HepG2 (cell line): ENCODE data around the gene DPH1. TPM values are rescaled to one million over a fixed set of nuclear protein-coding genes. Genes with fewer than 3 reads are reported as not detected.

Experiments used
- ATF3 ChIP-seq: sonication (generic); formaldehyde crosslinking; IDR thresholded peaks from 2 replicates; pipeline ENCODE4 v1.4.0; 2020; ENCODE audit warnings: missing genetic modification reagents
- ATF6 ChIP-seq: sonication (generic); formaldehyde crosslinking; conservative IDR thresholded peaks from 2 replicates; pipeline ENCODE4 v1.4.0; 2020; ENCODE audit warnings: missing genetic modification reagents
- ESRRA ChIP-seq: sonication (generic); formaldehyde crosslinking; IDR thresholded peaks from 2 replicates; pipeline ENCODE4 v1.5.1; 2020; ENCODE audit warnings: mild to moderate bottlenecking, low read depth, missing genetic modification reagents
- GATAD1 ChIP-seq: IDR thresholded peaks from 2 replicates; pipeline ENCODE4 v1.6.1; 2016; ENCODE audit warnings: missing genetic modification reagents, missing compliant biosample characterization
- GRHL1 ChIP-seq: sonication (generic); formaldehyde crosslinking; conservative IDR thresholded peaks from 2 replicates; pipeline ENCODE4 v1.8.0; 2022; ENCODE audit warnings: missing genetic modification reagents
- GTF2F1 ChIP-seq: fragments of 150-350 bp; IDR thresholded peaks from 2 replicates; pipeline ENCODE4 v1.6.1; 2014; ENCODE audit warnings: low read length
- KAT7 ChIP-seq: IDR thresholded peaks from 2 replicates; pipeline ENCODE4 v1.6.1; 2018; ENCODE audit warnings: borderline replicate concordance, missing compliant biosample characterization
- LRRFIP1 ChIP-seq: sonication (generic); formaldehyde crosslinking; conservative IDR thresholded peaks from 2 replicates; pipeline ENCODE4 v1.4.0; 2020; ENCODE audit warnings: missing genetic modification reagents
- MIXL1 ChIP-seq: IDR thresholded peaks from 2 replicates; pipeline ENCODE4 v1.6.1; 2016
- MYNN ChIP-seq: sonication (generic); formaldehyde crosslinking; IDR thresholded peaks from 2 replicates; pipeline ENCODE4 v1.4.0; 2020; ENCODE audit warnings: mild to moderate bottlenecking, low read depth, missing genetic modification reagents
- NCOA2 ChIP-seq: sonication (generic); formaldehyde crosslinking; IDR thresholded peaks from 2 replicates; pipeline ENCODE4 v1.8.0; 2022; ENCODE audit warnings: inconsistent platforms
- RARA ChIP-seq: IDR thresholded peaks from 2 replicates; pipeline ENCODE4 v1.6.1; 2016; ENCODE audit warnings: missing genetic modification reagents, missing compliant biosample characterization
- REXO4 ChIP-seq: sonication (generic); formaldehyde crosslinking; IDR thresholded peaks from 2 replicates; pipeline ENCODE4 v1.8.0; 2022; ENCODE audit warnings: missing genetic modification reagents, mild to moderate bottlenecking, borderline replicate concordance
- TCF12 ChIP-seq, 2 experiments: fragments of 450-650 bp in 1 of 2; sonication (generic) in 1 of 2; formaldehyde crosslinking in 1 of 2; IDR thresholded peaks; 2 replicates each; pipeline versions ENCODE4 v1.6.1 to v1.8.0; 2017 to 2022; ENCODE audit warnings: antibody characterized with exemption in 1 of 2, mild to moderate bottlenecking in 1 of 2, missing genetic modification reagents in 1 of 2, moderate library complexity in 1 of 2
- TRAFD1 ChIP-seq: sonication (generic); formaldehyde crosslinking; IDR thresholded peaks from 2 replicates; pipeline ENCODE4 v1.5.1; 2020; ENCODE audit warnings: missing genetic modification reagents, mild to moderate bottlenecking, borderline replicate concordance
- ZBTB33 ChIP-seq: sonication (generic); formaldehyde crosslinking; IDR thresholded peaks from 2 replicates; pipeline ENCODE4 v1.4.0; 2020; ENCODE audit warnings: missing genetic modification reagents
- ZFY ChIP-seq: sonication (generic); formaldehyde crosslinking; IDR thresholded peaks from 2 replicates; pipeline ENCODE4 v1.4.0; 2020; ENCODE audit warnings: missing genetic modification reagents
- ZNF709 ChIP-seq: sonication (generic); formaldehyde crosslinking; IDR thresholded peaks from 2 replicates; pipeline ENCODE4 v1.5.0; 2020; ENCODE audit warnings: mild to moderate bottlenecking, missing genetic modification reagents
- polyA plus RNA-seq, 8 experiments: library from polyadenylated mRNA; depleted of rRNA in 3 of 8; stranded (reverse) in 7 of 8; unstranded in 1 of 8; fragments of >200 nt; fragmentation: Illumina TruSeq in 4 of 8; extraction: Trizol in 4 of 8; gene quantifications; 2 replicates each; pipeline versions ENCODE4 v1.2.1 to v1.2.3, GENCODE V29; 2011 to 2016; ENCODE audit warnings: low read depth in 4 of 8, missing spikeins in 1 of 8, mixed read lengths in 1 of 8; ENCODE audit not compliant: insufficient read depth in 1 of 8
- total RNA-seq, 5 experiments: library from RNA; depleted of rRNA; stranded (reverse); fragments of >200 nt; fragmentation: Illumina TruSeq; extraction: Trizol; gene quantifications; 2 replicates each; pipeline ENCODE4 v1.2.3, GENCODE V29; 2016; ENCODE audit warnings: low read depth in 1 of 5

The DPH1 gene
- total and polyA plus RNA-seq, 2 of the 13 experiments (the other 11 are each of a cell fraction or from before 2014, with no cell fraction given): 25.3 to 42.8 TPM

- TF ChIP-seq LRRFIP1 (no peak), TRAFD1 (no peak), GRHL1 (CRISPR knock-in tag) (no peak), GTF2F1 (no peak), ZNF709 (CRISPR knock-in tag) (no peak; the same call in 1 of the 2 replicates), REXO4 (CRISPR knock-in tag) (no peak), ATF6 (CRISPR knock-in tag) (peak; percentile 64; the same call in 1 of the 2 replicates), NCOA2 (no peak; the same call in 1 of the 2 replicates), MIXL1 (0 out of 2 replicates have a peak, but pooled peaks have one; percentile 32), GATAD1 (CRISPR knock-in tag) (peak; percentile 92), RARA (CRISPR knock-in tag) (peak; percentile 38), ZFY (CRISPR knock-in tag) (peak; percentile 73), ATF3 (CRISPR knock-in tag) (no peak), ESRRA (CRISPR knock-in tag) (peak; percentile 37; the same call in 1 of the 2 replicates), MYNN (CRISPR knock-in tag) (no peak), KAT7 (peak; percentile 84), TCF12 (IDR thresholded peaks at IDR 0.05) (no peak), TCF12 (CRISPR knock-in tag; IDR thresholded peaks at IDR 0.05) (no peak), ZBTB33 (CRISPR knock-in tag) (no peak)
These were observed 11.8 kb downstream of the DPH1 start, which contains the start of gene OVCA2 (continued) for GRCh38 chr17:2041561-2042389.
